Fibroblast of lung (primary cell): ENCODE measurements around the gene JMJD1C. TPM values are rescaled to one million over a fixed set of nuclear protein-coding genes. Genes with fewer than 3 reads are reported as not detected.

Experiments used
- DNase-seq, 2 donors: peaks; one replicate each; pipeline versions ENCODE4 v3.0.0 to v3.0.0-alpha.2; 2010; ENCODE audit warnings: low read depth in 2 of 2
- H2AFZ ChIP-seq: 2 replicates; pipeline ENCODE4 v1.5.1; 2012; ENCODE audit warnings: low read length, control low read depth, inconsistent platforms
- H3K27ac ChIP-seq: 2 replicates; pipeline ENCODE4 v1.5.1; 2011; ENCODE audit warnings: low read length, control low read depth; ENCODE audit not compliant: insufficient read depth
- H3K27me3 ChIP-seq: 2 replicates; pipeline ENCODE4 v1.5.1; 2011; ENCODE audit warnings: mild to moderate bottlenecking, low read length; ENCODE audit not compliant: control insufficient read depth, insufficient read depth
- H3K36me3 ChIP-seq: 2 replicates; pipeline ENCODE4 v1.5.1; 2011; ENCODE audit warnings: low read length; ENCODE audit not compliant: control insufficient read depth, insufficient read depth
- H3K4me1 ChIP-seq: 2 replicates; pipeline ENCODE4 v1.5.1; 2011; ENCODE audit warnings: low read length; ENCODE audit not compliant: control insufficient read depth, insufficient read depth; ENCODE audit errors: extremely low read depth
- H3K4me2 ChIP-seq: 2 replicates; pipeline ENCODE4 v1.5.1; 2011; ENCODE audit warnings: low read length, control low read depth; ENCODE audit not compliant: insufficient read depth; ENCODE audit errors: extremely low read depth
- H3K4me3 ChIP-seq, 4 experiments: fragments of 200-600 bp in 1 of 4; sonication (generic) in 1 of 4; replicated peaks in 1 of 4; 2 replicates each; pipeline ENCODE4 v1.5.1; 2011 to 2016; ENCODE audit warnings: low read length in 4 of 4, low read depth in 3 of 4, mild to moderate bottlenecking in 3 of 4, control low read depth in 2 of 4, inconsistent platforms in 1 of 4, mixed read lengths in 1 of 4; ENCODE audit not compliant: insufficient read depth in 1 of 4; ENCODE audit errors: control extremely low read depth in 1 of 4
- H3K79me2 ChIP-seq: 2 replicates; pipeline ENCODE4 v1.5.1; 2012; ENCODE audit warnings: mild to moderate bottlenecking, low read length, inconsistent platforms; ENCODE audit not compliant: control insufficient read depth, insufficient read depth
- H3K9ac ChIP-seq: 2 replicates; pipeline ENCODE4 v1.5.1; 2011; ENCODE audit warnings: mild to moderate bottlenecking, low read length, control low read depth; ENCODE audit not compliant: insufficient read depth
- H3K9me3 ChIP-seq: 2 replicates; pipeline ENCODE4 v1.5.1; 2012; ENCODE audit warnings: low read depth, low read length; ENCODE audit not compliant: control insufficient read depth, insufficient read depth
- H4K20me1 ChIP-seq: 2 replicates; pipeline ENCODE4 v1.5.1; 2011; ENCODE audit warnings: low read length; ENCODE audit not compliant: control insufficient read depth, insufficient read depth; ENCODE audit errors: extremely low read depth
- EZH2 ChIP-seq: IDR thresholded peaks from 2 replicates; pipeline ENCODE4 v1.5.1; 2012; ENCODE audit warnings: low read length, control low read depth, mild to moderate bottlenecking; ENCODE audit errors: missing control alignments
- polyA plus RNA-seq, 2 donors: library from polyadenylated mRNA; depleted of rRNA in 1 of 2; stranded (reverse) in 1 of 2; unstranded in 1 of 2; fragments of >200 nt; gene quantifications; 2 replicates each; pipeline ENCODE4 v1.2.1, GENCODE V29; 2011 to 2012; ENCODE audit warnings: missing spikeins in 1 of 2
- total RNA-seq: library from RNA; depleted of rRNA; stranded (reverse); fragments of >200 nt; gene quantifications from 2 replicates; pipeline ENCODE4 v1.2.1, GENCODE V29; 2014
- TF ChIP-seq, protein P1 (sequence below), 2 donors: IDR thresholded peaks in 1 of 2; conservative IDR thresholded peaks in 1 of 2; 1 replicate in 1 of 2; 2 replicates in 1 of 2; pipeline ENCODE4 v1.5.1; 2011 to 2012; ENCODE audit warnings: low read length in 2 of 2, control low read depth in 1 of 2, inconsistent platforms in 1 of 2, low read depth in 1 of 2, mild to moderate bottlenecking in 1 of 2

Gene JMJD1C
- total and polyA plus RNA-seq, 2 donors (not counting 1 experiment from before 2014, with no cell fraction given): 39.9 to 67.0 TPM

DNA sequence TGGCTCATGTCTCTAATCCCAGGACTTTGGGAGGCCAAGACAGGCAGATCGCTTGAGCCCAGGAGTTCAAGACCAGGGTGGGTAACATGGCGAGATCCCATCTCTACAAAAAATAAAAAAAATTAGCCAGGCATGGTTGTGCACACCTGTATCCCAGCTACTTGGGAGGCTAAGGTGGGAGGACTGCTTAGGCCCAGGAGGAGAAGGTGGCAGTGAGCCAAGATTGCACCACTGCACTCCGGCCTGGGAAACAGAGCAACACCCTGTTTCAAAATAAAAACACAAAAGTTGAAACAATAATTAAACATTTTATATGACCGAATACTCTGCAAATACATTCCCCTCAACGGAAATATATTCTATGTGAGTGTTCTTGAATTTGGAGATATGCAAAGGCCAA, 40.3 kb downstream of the JMJD1C start:
- no peak overlapping the region for H3K27ac ChIP-seq
- H2AFZ ChIP-seq: no peak overlapping the region
- H3K4me3 ChIP-seq: no peak overlapping the region
- TF ChIP-seq, protein P1, sequence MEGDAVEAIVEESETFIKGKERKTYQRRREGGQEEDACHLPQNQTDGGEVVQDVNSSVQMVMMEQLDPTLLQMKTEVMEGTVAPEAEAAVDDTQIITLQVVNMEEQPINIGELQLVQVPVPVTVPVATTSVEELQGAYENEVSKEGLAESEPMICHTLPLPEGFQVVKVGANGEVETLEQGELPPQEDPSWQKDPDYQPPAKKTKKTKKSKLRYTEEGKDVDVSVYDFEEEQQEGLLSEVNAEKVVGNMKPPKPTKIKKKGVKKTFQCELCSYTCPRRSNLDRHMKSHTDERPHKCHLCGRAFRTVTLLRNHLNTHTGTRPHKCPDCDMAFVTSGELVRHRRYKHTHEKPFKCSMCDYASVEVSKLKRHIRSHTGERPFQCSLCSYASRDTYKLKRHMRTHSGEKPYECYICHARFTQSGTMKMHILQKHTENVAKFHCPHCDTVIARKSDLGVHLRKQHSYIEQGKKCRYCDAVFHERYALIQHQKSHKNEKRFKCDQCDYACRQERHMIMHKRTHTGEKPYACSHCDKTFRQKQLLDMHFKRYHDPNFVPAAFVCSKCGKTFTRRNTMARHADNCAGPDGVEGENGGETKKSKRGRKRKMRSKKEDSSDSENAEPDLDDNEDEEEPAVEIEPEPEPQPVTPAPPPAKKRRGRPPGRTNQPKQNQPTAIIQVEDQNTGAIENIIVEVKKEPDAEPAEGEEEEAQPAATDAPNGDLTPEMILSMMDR (conservative IDR thresholded peaks at IDR 0.05 in 1 of 2, IDR thresholded peaks at IDR 0.05 in 1 of 2; ENCODE audit: low read depth in 1 of 2, low read length in 2 of 2): no peak
- TF ChIP-seq EZH2: no peak
- no peak overlapping the region for H3K9ac ChIP-seq
- no peaks in the 10 kb centered on the region for H3K27me3 ChIP-seq
- peaks cover 2% of the 10 kb centered on the region for H3K4me1 ChIP-seq
- H3K36me3 ChIP-seq: peaks cover 2% of the 10 kb centered on the region
- no peak for DNase-seq
- no peak overlapping the region for H3K4me2 ChIP-seq
- no peaks in the 10 kb centered on the region for H3K9me3 ChIP-seq
- peaks cover 57% of the 10 kb centered on the region for H3K79me2 ChIP-seq
- no peaks in the 10 kb centered on the region for H4K20me1 ChIP-seq

DNA sequence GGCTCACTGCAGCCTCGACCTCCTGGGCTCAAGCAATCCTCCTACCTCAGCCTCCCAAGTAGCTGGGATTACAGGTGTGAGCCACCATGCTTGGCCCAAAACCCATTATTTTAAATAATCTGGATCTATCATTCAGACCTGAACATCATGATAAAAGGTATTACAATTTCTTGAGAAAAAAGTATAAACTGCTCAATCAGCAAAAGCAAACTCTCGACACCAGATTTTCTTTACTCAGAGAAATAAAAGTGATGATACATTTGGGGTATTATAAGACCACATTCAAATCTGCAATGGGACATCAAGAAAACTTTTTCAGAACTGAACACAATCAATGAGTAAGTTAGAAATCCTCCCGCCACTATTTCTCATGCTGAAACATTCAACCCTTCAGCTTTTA, 41.2 kb downstream of the JMJD1C start:
- no peak for DNase-seq
- H3K79me2 ChIP-seq: peaks cover 54% of the 10 kb centered on the region

DNA sequence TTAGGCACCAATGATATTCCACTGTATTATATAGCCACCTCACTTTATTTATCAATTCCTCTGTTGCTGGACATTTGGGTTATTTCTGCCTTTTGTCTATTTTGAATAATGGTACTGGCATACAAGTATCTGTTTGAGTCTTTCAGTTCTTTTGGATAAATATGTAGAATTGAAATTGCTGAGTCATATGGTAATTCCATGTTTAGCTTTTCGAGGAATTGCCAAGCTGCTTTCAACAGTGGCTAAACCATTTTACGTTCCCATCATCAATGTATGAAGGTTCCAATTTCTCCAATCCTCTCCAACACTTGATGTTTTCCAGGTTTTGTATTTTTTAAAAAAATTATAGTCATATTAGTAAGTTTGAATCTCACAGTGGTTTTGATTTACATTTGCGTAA, 42.3 kb downstream of the JMJD1C start:
- Histone ChIP-seq H3K9ac (no peak overlapping the region), H3K9me3 (no peaks in the 10 kb centered on the region), H4K20me1 (no peaks in the 10 kb centered on the region), H3K27me3 (no peaks in the 10 kb centered on the region), H3K4me3 (no peak overlapping the region), H3K36me3 (peaks cover 2% of the 10 kb centered on the region), H3K4me2 (no peak overlapping the region), H3K79me2 (peaks cover 55% of the 10 kb centered on the region), H2AFZ (no peak overlapping the region), H3K4me1 (no peaks in the 10 kb centered on the region), H3K27ac (no peak overlapping the region)
- DNase-seq: no peak
- no peak for TF ChIP-seq EZH2
- TF ChIP-seq, protein P1 (conservative IDR thresholded peaks at IDR 0.05 in 1 of 2, IDR thresholded peaks at IDR 0.05 in 1 of 2; ENCODE audit: low read depth in 1 of 2, low read length in 2 of 2): no peak

More for the DNA sequence above, 41.2 kb downstream of the JMJD1C start:
- Histone ChIP-seq H3K4me2 (no peak overlapping the region), H4K20me1 (no peaks in the 10 kb centered on the region), H3K4me1 (peaks cover 2% of the 10 kb centered on the region), H3K27ac (no peak overlapping the region), H2AFZ (no peak overlapping the region), H3K9me3 (no peaks in the 10 kb centered on the region), H3K36me3 (peaks cover 2% of the 10 kb centered on the region), H3K27me3 (no peaks in the 10 kb centered on the region), H3K9ac (no peak overlapping the region), H3K4me3 (no peak overlapping the region)
- TF ChIP-seq, protein P1 (conservative IDR thresholded peaks at IDR 0.05 in 1 of 2, IDR thresholded peaks at IDR 0.05 in 1 of 2; ENCODE audit: low read depth in 1 of 2, low read length in 2 of 2): no peak
- TF ChIP-seq EZH2: no peak
